Measurements from ENCODE around the gene CASK.

- TF ChIP-seq EZH2 (IDR thresholded peaks at IDR 0.05; ENCODE audit: borderline replicate concordance) (no peak), EZH2phosphoT487 (IDR thresholded peaks at IDR 0.05; ENCODE audit: low read depth, severe bottlenecking, unreplicated experiment) (no peak)
- TF ChIP-seq, protein P1, sequence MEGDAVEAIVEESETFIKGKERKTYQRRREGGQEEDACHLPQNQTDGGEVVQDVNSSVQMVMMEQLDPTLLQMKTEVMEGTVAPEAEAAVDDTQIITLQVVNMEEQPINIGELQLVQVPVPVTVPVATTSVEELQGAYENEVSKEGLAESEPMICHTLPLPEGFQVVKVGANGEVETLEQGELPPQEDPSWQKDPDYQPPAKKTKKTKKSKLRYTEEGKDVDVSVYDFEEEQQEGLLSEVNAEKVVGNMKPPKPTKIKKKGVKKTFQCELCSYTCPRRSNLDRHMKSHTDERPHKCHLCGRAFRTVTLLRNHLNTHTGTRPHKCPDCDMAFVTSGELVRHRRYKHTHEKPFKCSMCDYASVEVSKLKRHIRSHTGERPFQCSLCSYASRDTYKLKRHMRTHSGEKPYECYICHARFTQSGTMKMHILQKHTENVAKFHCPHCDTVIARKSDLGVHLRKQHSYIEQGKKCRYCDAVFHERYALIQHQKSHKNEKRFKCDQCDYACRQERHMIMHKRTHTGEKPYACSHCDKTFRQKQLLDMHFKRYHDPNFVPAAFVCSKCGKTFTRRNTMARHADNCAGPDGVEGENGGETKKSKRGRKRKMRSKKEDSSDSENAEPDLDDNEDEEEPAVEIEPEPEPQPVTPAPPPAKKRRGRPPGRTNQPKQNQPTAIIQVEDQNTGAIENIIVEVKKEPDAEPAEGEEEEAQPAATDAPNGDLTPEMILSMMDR (IDR thresholded peaks at IDR 0.05; ENCODE audit: poor library complexity): no peak
Measured at GRCh38 chrX:41885724-41886123, 37.6 kb downstream of the CASK start.
